HEK293 (cell line): ENCODE data around the gene HGFAC.
A peak's percentile ranks its signal among the peaks of the same experiment; 100 is the strongest.

Experiments
- CTCF ChIA-PET: fragments of 350-600 bp; formaldehyde crosslinking; extraction: SDS; loops from one replicate; lab custom pipeline; 2021; ENCODE audit warnings: antibody characterized with exemption; lab: Yijun Ruan, JAX
- POLR2A ChIA-PET: fragments of 300-600 bp; formaldehyde crosslinking; extraction: SDS; loops from one replicate; lab custom pipeline; 2020; ENCODE audit warnings: antibody characterized with exemption, inconsistent platforms; lab: Yijun Ruan, JAX
- H3K27ac ChIP-seq: fragments of 200-500 bp; sonication (Bioruptor generic); 2 replicates; pipeline ENCODE4 v1.5.1; 2014; ENCODE audit warnings: low read depth, low read length, control low read depth, inconsistent platforms; ENCODE audit errors: extremely low read depth
- H3K36me3 ChIP-seq, 2 experiments: fragments of 200-500 bp in 1 of 2; sonication (Bioruptor generic) in 1 of 2; 1 replicate in 1 of 2; 2 replicates in 1 of 2; pipeline ENCODE4 v1.5.1; 2014 to 2017; ENCODE audit warnings: inconsistent platforms in 2 of 2, low read length in 2 of 2; ENCODE audit not compliant: control insufficient read depth in 2 of 2, insufficient read depth in 1 of 2
- H3K4me1 ChIP-seq: fragments of 200-500 bp; sonication (Bioruptor generic); 2 replicates; pipeline ENCODE4 v1.5.1; 2014; ENCODE audit warnings: mild to moderate bottlenecking, low read length, inconsistent platforms; ENCODE audit not compliant: control insufficient read depth, insufficient read depth
- H3K4me3 ChIP-seq: 2 replicates; pipeline ENCODE4 v1.5.1; 2011; ENCODE audit warnings: low read depth, mild to moderate bottlenecking, control low read depth, low read length, moderate library complexity
- H3K9me3 ChIP-seq: fragments of 200-500 bp; sonication (Bioruptor generic); 2 replicates; pipeline ENCODE4 v1.5.1; 2014; ENCODE audit warnings: low read depth, low read length, inconsistent platforms; ENCODE audit not compliant: control insufficient read depth, insufficient read depth
- GLIS2 ChIP-seq: fragments of 450-650 bp; formaldehyde crosslinking; IDR thresholded peaks from 2 replicates; pipeline ENCODE4 v1.5.1; 2016; ENCODE audit warnings: missing biosample characterization, missing genetic modification characterization
- HOXD13 ChIP-seq: sonication (generic); formaldehyde crosslinking; IDR thresholded peaks from 2 replicates; pipeline ENCODE4 v1.8.0; 2022; ENCODE audit warnings: missing genetic modification reagents, borderline replicate concordance
- KLF8 ChIP-seq: fragments of 450-650 bp; formaldehyde crosslinking; IDR thresholded peaks from 2 replicates; pipeline ENCODE4 v1.5.1; 2016; ENCODE audit warnings: missing biosample characterization, missing genetic modification characterization
- PATZ1 ChIP-seq: fragments of 450-650 bp; formaldehyde crosslinking; IDR thresholded peaks from 2 replicates; pipeline ENCODE4 v1.5.1; 2016; ENCODE audit warnings: missing biosample characterization, missing genetic modification characterization
- REST ChIP-seq: fragments of 450-650 bp; formaldehyde crosslinking; IDR thresholded peaks from 2 replicates; pipeline ENCODE4 v1.5.1; 2016; ENCODE audit warnings: missing biosample characterization, missing genetic modification characterization
- ZBTB11 ChIP-seq: fragments of 450-650 bp; formaldehyde crosslinking; conservative IDR thresholded peaks from 2 replicates; pipeline ENCODE4 v1.5.1; 2016; ENCODE audit warnings: low read depth, missing biosample characterization, missing genetic modification characterization
- ZBTB49 ChIP-seq: fragments of 450-650 bp; formaldehyde crosslinking; IDR thresholded peaks from 2 replicates; pipeline ENCODE4 v1.5.1; 2016; ENCODE audit warnings: missing biosample characterization, missing genetic modification characterization, low read depth
- ZNF202 ChIP-seq: fragments of 450-650 bp; formaldehyde crosslinking; IDR thresholded peaks from 2 replicates; pipeline ENCODE4 v1.5.1; 2016; ENCODE audit warnings: missing biosample characterization, missing genetic modification characterization, borderline replicate concordance
- ZNF518A ChIP-seq: fragments of 450-650 bp; formaldehyde crosslinking; conservative IDR thresholded peaks from 2 replicates; pipeline ENCODE4 v1.5.1; 2016; ENCODE audit warnings: low read depth, missing biosample characterization, missing genetic modification characterization
- ZNF555 ChIP-seq: fragments of 450-650 bp; formaldehyde crosslinking; conservative IDR thresholded peaks from 2 replicates; pipeline ENCODE4 v1.5.1; 2017; ENCODE audit warnings: missing biosample characterization, mild to moderate bottlenecking, missing genetic modification characterization, inconsistent platforms
- ZNF629 ChIP-seq: fragments of 450-650 bp; formaldehyde crosslinking; IDR thresholded peaks from 2 replicates; pipeline ENCODE4 v1.5.1; 2017; ENCODE audit warnings: missing biosample characterization, missing genetic modification characterization
- ZNF791 ChIP-seq: fragments of 450-650 bp; formaldehyde crosslinking; IDR thresholded peaks from 2 replicates; pipeline ENCODE4 v1.5.1; 2016; ENCODE audit warnings: missing biosample characterization, missing genetic modification characterization
- TF ChIP-seq, protein P1 (sequence below): fragments of 450-650 bp; formaldehyde crosslinking; IDR thresholded peaks from 2 replicates; pipeline ENCODE4 v1.5.1; 2016; ENCODE audit warnings: missing biosample characterization, missing genetic modification characterization
- TF ChIP-seq, protein P2 (sequence below): fragments of 450-650 bp; formaldehyde crosslinking; IDR thresholded peaks from 2 replicates; pipeline ENCODE4 v1.5.1; 2016; ENCODE audit warnings: missing biosample characterization, missing genetic modification characterization

The HGFAC gene

DNA sequence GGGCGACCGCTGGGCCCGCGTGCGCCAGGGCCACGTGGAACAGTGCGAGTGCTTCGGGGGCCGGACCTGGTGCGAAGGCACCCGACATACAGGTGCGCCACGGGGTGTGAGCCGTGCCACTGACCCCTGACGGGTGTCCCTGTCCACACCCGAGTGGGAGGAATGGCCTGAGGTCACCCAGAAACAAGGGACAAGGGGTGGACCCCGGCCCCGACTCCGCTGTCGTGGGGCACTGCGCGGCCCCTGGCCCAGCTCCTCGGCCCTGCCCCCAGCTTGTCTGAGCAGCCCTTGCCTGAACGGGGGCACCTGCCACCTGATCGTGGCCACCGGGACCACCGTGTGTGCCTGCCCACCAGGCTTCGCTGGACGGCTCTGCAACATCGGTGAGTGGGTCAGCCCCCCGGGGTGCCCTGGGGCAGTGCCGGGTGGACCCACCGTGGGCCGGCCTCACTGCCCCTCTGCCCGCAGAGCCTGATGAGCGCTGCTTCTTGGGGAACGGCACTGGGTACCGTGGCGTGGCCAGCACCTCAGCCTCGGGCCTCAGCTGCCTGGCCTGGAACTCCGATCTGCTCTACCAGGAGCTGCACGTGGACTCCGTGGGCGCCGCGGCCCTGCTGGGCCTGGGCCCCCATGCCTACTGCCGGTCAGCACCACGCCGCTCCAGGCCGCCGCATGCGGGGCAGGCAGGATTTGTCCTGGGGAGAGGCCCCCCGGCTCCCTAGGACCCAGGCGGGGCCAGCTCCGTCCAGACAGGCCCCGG, 2.8 kb downstream of the HGFAC start:
- CTCF ChIA-PET, result interaction anchor here (0.6 to 1.6 kb wide), 10 partner anchors 12 to 361 kb away, joined by 3 to 6 read pairs (median 4); no protein-coding TSS in a partner anchor
- no peaks in the 10 kb centered on the region for H3K4me1 ChIP-seq
- no peaks in the 10 kb centered on the region for H3K9me3 ChIP-seq
- TF ChIP-seq HOXD13, result no peak
- no peak for TF ChIP-seq ZNF555
- TF ChIP-seq PATZ1 (tag by site-specific recombination), result no peak
- peak; percentile 8; the same call in 1 of the 2 replicates for TF ChIP-seq ZNF202
- TF ChIP-seq KLF8 (tag by site-specific recombination), result no peak
- no peak for TF ChIP-seq ZNF629
- no peak for TF ChIP-seq ZNF518A (tag by site-specific recombination)
- no peak for TF ChIP-seq ZBTB11 (tag by site-specific recombination)
- no peak for TF ChIP-seq REST (tag by site-specific recombination)
- no peak for TF ChIP-seq GLIS2
- TF ChIP-seq, protein P1, sequence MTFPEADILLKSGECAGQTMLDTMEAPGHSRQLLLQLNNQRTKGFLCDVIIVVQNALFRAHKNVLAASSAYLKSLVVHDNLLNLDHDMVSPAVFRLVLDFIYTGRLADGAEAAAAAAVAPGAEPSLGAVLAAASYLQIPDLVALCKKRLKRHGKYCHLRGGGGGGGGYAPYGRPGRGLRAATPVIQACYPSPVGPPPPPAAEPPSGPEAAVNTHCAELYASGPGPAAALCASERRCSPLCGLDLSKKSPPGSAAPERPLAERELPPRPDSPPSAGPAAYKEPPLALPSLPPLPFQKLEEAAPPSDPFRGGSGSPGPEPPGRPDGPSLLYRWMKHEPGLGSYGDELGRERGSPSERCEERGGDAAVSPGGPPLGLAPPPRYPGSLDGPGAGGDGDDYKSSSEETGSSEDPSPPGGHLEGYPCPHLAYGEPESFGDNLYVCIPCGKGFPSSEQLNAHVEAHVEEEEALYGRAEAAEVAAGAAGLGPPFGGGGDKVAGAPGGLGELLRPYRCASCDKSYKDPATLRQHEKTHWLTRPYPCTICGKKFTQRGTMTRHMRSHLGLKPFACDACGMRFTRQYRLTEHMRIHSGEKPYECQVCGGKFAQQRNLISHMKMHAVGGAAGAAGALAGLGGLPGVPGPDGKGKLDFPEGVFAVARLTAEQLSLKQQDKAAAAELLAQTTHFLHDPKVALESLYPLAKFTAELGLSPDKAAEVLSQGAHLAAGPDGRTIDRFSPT (tag by site-specific recombination), result 0 out of 2 replicates have a peak, but pooled peaks have one; percentile 9
- no peak for TF ChIP-seq ZNF791 (tag by site-specific recombination)
- no peak for TF ChIP-seq ZBTB49 (tag by site-specific recombination)
- TF ChIP-seq, protein P2, sequence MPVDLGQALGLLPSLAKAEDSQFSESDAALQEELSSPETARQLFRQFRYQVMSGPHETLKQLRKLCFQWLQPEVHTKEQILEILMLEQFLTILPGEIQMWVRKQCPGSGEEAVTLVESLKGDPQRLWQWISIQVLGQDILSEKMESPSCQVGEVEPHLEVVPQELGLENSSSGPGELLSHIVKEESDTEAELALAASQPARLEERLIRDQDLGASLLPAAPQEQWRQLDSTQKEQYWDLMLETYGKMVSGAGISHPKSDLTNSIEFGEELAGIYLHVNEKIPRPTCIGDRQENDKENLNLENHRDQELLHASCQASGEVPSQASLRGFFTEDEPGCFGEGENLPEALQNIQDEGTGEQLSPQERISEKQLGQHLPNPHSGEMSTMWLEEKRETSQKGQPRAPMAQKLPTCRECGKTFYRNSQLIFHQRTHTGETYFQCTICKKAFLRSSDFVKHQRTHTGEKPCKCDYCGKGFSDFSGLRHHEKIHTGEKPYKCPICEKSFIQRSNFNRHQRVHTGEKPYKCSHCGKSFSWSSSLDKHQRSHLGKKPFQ, result no peak
- POLR2A ChIA-PET, result no interaction called here
- H3K27ac ChIP-seq, result no peak overlapping the region
- H3K36me3 ChIP-seq, result no peaks in the 10 kb centered on the region
- no peak overlapping the region for H3K4me3 ChIP-seq
